ENCODE results near the gene SUFU. TPM values are rescaled to one million over a fixed set of nuclear protein-coding genes. Genes with fewer than 3 reads are reported as not detected.
A peak's percentile ranks its signal among the peaks of the same experiment; 100 is the strongest.

The SUFU gene
- total RNA-seq, 3 donors from 2014 or later (not counting 1 experiment from before 2014, with no cell fraction given) = 8.2 to 13.0 (median 11.5) TPM

DNA sequence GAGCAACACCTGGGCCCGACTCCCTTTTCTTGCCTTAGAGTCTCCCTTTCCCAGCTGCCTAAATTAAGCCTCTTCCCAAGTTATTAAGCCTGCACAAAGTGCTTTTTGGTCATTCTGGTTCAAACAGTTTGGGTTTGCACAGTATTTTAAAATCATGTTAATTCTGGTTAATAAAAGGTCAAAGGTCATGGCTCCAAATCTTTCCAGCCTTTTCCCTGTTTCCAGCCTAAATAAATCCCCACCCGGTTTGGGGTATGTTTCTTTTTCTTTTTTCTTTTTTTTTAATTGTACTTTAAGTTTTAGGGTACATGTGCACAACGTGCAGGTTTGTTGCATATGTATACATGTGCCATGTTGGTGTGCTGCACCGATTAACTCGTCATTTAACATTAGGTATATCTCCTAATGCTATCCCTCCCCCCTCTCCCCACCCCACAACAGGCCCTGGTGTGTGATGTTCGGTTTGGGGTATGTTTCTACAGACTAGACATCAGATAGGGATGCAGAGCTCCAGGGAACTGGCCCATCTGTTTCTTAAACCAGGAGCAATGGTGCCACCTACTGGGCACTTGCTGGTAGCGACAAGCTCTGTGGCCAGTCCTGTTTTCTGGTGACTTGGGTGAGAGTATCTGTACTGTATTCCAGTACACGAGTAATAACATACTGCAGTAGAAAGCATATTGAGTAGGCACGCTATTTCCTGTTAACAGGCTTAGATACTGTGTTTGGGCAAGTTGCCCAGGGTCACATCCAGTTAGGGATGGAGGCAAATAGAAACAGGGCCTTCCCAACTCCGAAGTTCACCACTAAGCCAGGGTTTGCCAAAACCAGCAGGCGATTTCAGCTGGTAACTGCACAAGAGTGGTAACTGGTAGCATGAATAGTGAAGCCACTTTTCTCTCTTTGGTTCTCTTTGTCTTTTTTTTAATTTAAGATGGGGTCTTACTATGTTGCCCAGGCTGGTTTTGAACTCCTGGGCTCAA is 80.0 kb downstream of the SUFU start:
- TF ChIP-seq, protein P1, sequence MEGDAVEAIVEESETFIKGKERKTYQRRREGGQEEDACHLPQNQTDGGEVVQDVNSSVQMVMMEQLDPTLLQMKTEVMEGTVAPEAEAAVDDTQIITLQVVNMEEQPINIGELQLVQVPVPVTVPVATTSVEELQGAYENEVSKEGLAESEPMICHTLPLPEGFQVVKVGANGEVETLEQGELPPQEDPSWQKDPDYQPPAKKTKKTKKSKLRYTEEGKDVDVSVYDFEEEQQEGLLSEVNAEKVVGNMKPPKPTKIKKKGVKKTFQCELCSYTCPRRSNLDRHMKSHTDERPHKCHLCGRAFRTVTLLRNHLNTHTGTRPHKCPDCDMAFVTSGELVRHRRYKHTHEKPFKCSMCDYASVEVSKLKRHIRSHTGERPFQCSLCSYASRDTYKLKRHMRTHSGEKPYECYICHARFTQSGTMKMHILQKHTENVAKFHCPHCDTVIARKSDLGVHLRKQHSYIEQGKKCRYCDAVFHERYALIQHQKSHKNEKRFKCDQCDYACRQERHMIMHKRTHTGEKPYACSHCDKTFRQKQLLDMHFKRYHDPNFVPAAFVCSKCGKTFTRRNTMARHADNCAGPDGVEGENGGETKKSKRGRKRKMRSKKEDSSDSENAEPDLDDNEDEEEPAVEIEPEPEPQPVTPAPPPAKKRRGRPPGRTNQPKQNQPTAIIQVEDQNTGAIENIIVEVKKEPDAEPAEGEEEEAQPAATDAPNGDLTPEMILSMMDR (IDR thresholded peaks at IDR 0.05) = peak; percentile 88
- Mint-ChIP-seq H3K4me3 (no peak overlapping the region), H3K9me3 (no peaks in the 10 kb centered on the region), H3K27me3 (ENCODE audit: low read depth in 2 of 2) (no peaks in the 10 kb centered on the region), H3K36me3 (no peaks in the 10 kb centered on the region), H3K4me1 (peaks cover 0 to 1% of the 10 kb centered on the region in 2 donors), H3K27ac (no peak overlapping the region)
- H3K4me3 ChIP-seq (ENCODE audit: low read length) = no peak overlapping the region
- DNase-seq = peak; percentile 69 to 91
- H3K9me3 ChIP-seq (ENCODE audit: control insufficient read depth, insufficient read depth, low read length) = no peaks in the 10 kb centered on the region
- H3K36me3 ChIP-seq (ENCODE audit: control insufficient read depth, insufficient read depth, low read length) = no peaks in the 10 kb centered on the region
- intact Hi-C loops (cut with micrococcal nuclease) = loop anchor here (1.0 to 2.0 kb wide), 4 partner anchors 80 to 414 kb away; partner anchors contain the start of genes NFKB2 and SUFU
- H3K27me3 ChIP-seq (ENCODE audit: control insufficient read depth, insufficient read depth, low read length) = no peaks in the 10 kb centered on the region
- peaks cover 4% of the 10 kb centered on the region for H3K4me1 ChIP-seq (ENCODE audit: control insufficient read depth, insufficient read depth, low read length)
- no peak overlapping the region for H3K27ac ChIP-seq (ENCODE audit: low read length)
- peak; percentile 91 to 99 (median 98) for ATAC-seq
- 45% methylated on average over 7 of the region's 11 CpGs for WGBS (ENCODE audit: insufficient coverage)

DNA sequence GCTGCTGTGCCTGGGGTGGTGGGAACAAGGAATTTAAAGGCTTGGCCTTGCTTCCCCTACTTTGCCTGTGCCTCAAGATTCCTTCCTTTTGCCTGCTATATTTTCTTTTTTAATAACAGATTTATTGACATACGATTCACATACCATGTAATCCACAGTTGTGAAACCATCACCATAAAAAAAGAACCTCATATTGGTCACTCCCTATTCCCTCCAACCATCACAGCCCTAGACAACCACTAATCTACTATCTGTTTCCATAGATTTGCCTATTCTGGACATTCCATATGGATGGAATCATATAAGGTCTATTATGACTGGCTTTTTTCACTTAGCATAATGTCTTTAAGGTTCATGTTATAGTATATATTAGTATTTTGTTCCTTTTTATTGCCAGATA is 81.3 kb downstream of the SUFU start:
- Mint-ChIP-seq H3K4me3 (no peak overlapping the region), H3K9me3 (no peaks in the 10 kb centered on the region), H3K36me3 (no peaks in the 10 kb centered on the region), H3K27ac (no peak overlapping the region), H3K27me3 (ENCODE audit: low read depth in 2 of 2) (no peaks in the 10 kb centered on the region), H3K4me1 (no peaks in the 10 kb centered on the region)
- Histone ChIP-seq H3K4me1 (ENCODE audit: control insufficient read depth, insufficient read depth, low read length) (no peaks in the 10 kb centered on the region), H3K27ac (ENCODE audit: low read length) (no peak overlapping the region), H3K27me3 (ENCODE audit: control insufficient read depth, insufficient read depth, low read length) (no peaks in the 10 kb centered on the region), H3K36me3 (ENCODE audit: control insufficient read depth, insufficient read depth, low read length) (no peaks in the 10 kb centered on the region), H3K9me3 (ENCODE audit: control insufficient read depth, insufficient read depth, low read length) (no peaks in the 10 kb centered on the region), H3K4me3 (ENCODE audit: low read length) (no peak overlapping the region)
- DNase-seq (no peak), ATAC-seq (no peak)
- TF ChIP-seq, protein P1 (IDR thresholded peaks at IDR 0.05) = no peak
- 88% methylated on average over 1 of the region's 1 CpG for WGBS (ENCODE audit: insufficient coverage)
- intact Hi-C loops (cut with micrococcal nuclease) = no loop called here

DNA sequence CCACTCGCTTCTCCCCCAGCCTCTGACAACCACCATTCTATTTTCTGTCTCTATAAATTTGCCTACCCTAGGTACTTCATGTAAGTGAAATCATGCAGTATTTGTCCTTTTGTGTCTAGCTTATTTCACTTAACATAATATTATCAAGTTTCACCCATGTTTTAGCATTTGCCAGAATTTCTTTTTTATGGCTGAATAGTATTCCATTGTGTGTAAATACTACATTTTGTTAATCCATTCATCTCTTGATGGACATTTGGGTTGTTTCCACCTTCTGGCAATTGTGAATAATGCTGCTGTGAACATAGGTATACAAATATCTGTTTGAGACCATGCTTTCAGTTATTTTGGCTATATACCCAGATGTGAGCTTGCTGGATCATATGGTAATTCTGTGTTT is 83.1 kb downstream of the SUFU start:
- no peak overlapping the region for H3K27ac Mint-ChIP-seq
- no peaks in the 10 kb centered on the region for H3K4me1 Mint-ChIP-seq
- Histone ChIP-seq H3K27ac (ENCODE audit: low read length) (no peak overlapping the region), H3K9me3 (ENCODE audit: control insufficient read depth, insufficient read depth, low read length) (no peaks in the 10 kb centered on the region), H3K4me1 (ENCODE audit: control insufficient read depth, insufficient read depth, low read length) (no peaks in the 10 kb centered on the region), H3K4me3 (ENCODE audit: low read length) (no peak overlapping the region), H3K36me3 (ENCODE audit: control insufficient read depth, insufficient read depth, low read length) (no peaks in the 10 kb centered on the region), H3K27me3 (ENCODE audit: control insufficient read depth, insufficient read depth, low read length) (no peaks in the 10 kb centered on the region)
- H3K36me3 Mint-ChIP-seq = no peaks in the 10 kb centered on the region
- H3K4me3 Mint-ChIP-seq = no peak overlapping the region
- 94% methylated on average over 1 of the region's 1 CpG for WGBS (ENCODE audit: insufficient coverage)
- TF ChIP-seq, protein P1 (IDR thresholded peaks at IDR 0.05) = no peak
- intact Hi-C loops (cut with micrococcal nuclease) = no loop called here
- DNase-seq = no peak
- H3K9me3 Mint-ChIP-seq = no peaks in the 10 kb centered on the region
- no peaks in the 10 kb centered on the region for H3K27me3 Mint-ChIP-seq (ENCODE audit: low read depth in 2 of 2)
- ATAC-seq = no peak
